Measurements from ENCODE around the gene KAZN. TPM values are rescaled to one million over a fixed set of nuclear protein-coding genes. Genes with fewer than 3 reads are reported as not detected.

The KAZN gene
- polyA plus RNA-seq, 1 experiment = 5.5 TPM

GRCh38 chr1:14977338-14977931 is 378.9 kb downstream of the KAZN start:
- ChIA-PET POLR2A (no interaction called here), CTCF (interaction anchor here (0.8 kb wide), 1 partner anchor 11 kb away, joined by 3 read pairs; no protein-coding TSS in a partner anchor)
- TF ChIP-seq CTCF (IDR thresholded peaks at IDR 0.05; ENCODE audit: insufficient read depth, low read depth, low read length) = no peak
- no peak for DNase-seq (ENCODE audit: low read depth)
- Histone ChIP-seq H3K4me3 (ENCODE audit: low read depth, low read length) (no peak overlapping the region), H3K36me3 (ENCODE audit: control insufficient read depth, insufficient read depth, low read length) (peaks cover 2% of the 10 kb centered on the region; the same call in 1 of the 2 replicates), H3K27me3 (ENCODE audit: control insufficient read depth, insufficient read depth, low read length) (no peaks in the 10 kb centered on the region)

GRCh38 chr1:14980621-14981218 is 382.2 kb downstream of the KAZN start:
- no peak for DNase-seq (ENCODE audit: low read depth)
- CTCF ChIA-PET = interaction anchor here (1.2 kb wide), 1 partner anchor 172 kb away, joined by 3 read pairs; no protein-coding TSS in a partner anchor
- TF ChIP-seq CTCF (IDR thresholded peaks at IDR 0.05; ENCODE audit: insufficient read depth, low read depth, low read length) = no peak
- POLR2A ChIA-PET = no interaction called here
- H3K4me3 ChIP-seq (ENCODE audit: low read depth, low read length) = no peak overlapping the region
- H3K36me3 ChIP-seq (ENCODE audit: control insufficient read depth, insufficient read depth, low read length) = peaks cover 2% of the 10 kb centered on the region; the same call in 1 of the 2 replicates
- no peaks in the 10 kb centered on the region for H3K27me3 ChIP-seq (ENCODE audit: control insufficient read depth, insufficient read depth, low read length)

GRCh38 chr1:14982029-14982428 is 383.5 kb downstream of the KAZN start:
- Histone ChIP-seq H3K36me3 (ENCODE audit: control insufficient read depth, insufficient read depth, low read length) (0 out of 2 replicates have a peak, but pooled peaks cover 2% of the 10 kb centered on the region), H3K27me3 (ENCODE audit: control insufficient read depth, insufficient read depth, low read length) (no peaks in the 10 kb centered on the region), H3K4me3 (ENCODE audit: low read depth, low read length) (no peak overlapping the region)
- POLR2A ChIA-PET = interaction anchor here (0.6 kb wide), 1 partner anchor 11 kb away, joined by 4 read pairs; no protein-coding TSS in a partner anchor
- TF ChIP-seq CTCF (IDR thresholded peaks at IDR 0.05; ENCODE audit: insufficient read depth, low read depth, low read length) = no peak
- CTCF ChIA-PET = interaction anchor here (1.2 kb wide), 1 partner anchor 171 kb away, joined by 3 read pairs; no protein-coding TSS in a partner anchor
- DNase-seq (ENCODE audit: low read depth) = no peak

- Histone ChIP-seq H3K36me3 (ENCODE audit: control insufficient read depth, insufficient read depth, low read length) (no peaks in the 10 kb centered on the region), H3K27me3 (ENCODE audit: control insufficient read depth, insufficient read depth, low read length) (no peaks in the 10 kb centered on the region), H3K4me3 (ENCODE audit: low read depth, low read length) (no peak overlapping the region)
- POLR2A ChIA-PET = no interaction called here
- CTCF ChIA-PET = no interaction called here
- DNase-seq (ENCODE audit: low read depth) = no peak
- no peak for TF ChIP-seq CTCF (IDR thresholded peaks at IDR 0.05; ENCODE audit: insufficient read depth, low read depth, low read length)
These were observed 384.8 kb downstream of the KAZN start for GRCh38 chr1:14983277-14983676.

- H3K4me3 ChIP-seq (ENCODE audit: low read depth, low read length) = no peak overlapping the region
- ChIA-PET POLR2A (no interaction called here), CTCF (no interaction called here)
- no peak for DNase-seq (ENCODE audit: low read depth)
- H3K27me3 ChIP-seq (ENCODE audit: control insufficient read depth, insufficient read depth, low read length) = no peaks in the 10 kb centered on the region
- H3K36me3 ChIP-seq (ENCODE audit: control insufficient read depth, insufficient read depth, low read length) = no peaks in the 10 kb centered on the region
- TF ChIP-seq CTCF (IDR thresholded peaks at IDR 0.05; ENCODE audit: insufficient read depth, low read depth, low read length) = no peak
These were observed 387.7 kb downstream of the KAZN start for GRCh38 chr1:14986168-14986567.

Data from BJ (cell line).